IMR-90 (cell line): ENCODE measurements around the gene LRP5. TPM values are rescaled to one million over a fixed set of nuclear protein-coding genes. Genes with fewer than 3 reads are reported as not detected.

Experiments
- ATAC-seq: fragments of 200-7000 bp; cut with Tn5 transposase; 2 replicates; pipeline ENCODE4 v1.9.1; 2020; ENCODE audit warnings: low read depth, mild to moderate bottlenecking, moderate library complexity
- BruUV-seq: library from RNA; stranded (reverse); fragments of 400-500 nt; replicated peaks from 2 replicates; lab custom pipeline; 2021; lab: Mats Ljungman, UMichigan
- CTCF ChIA-PET: fragments of 300-600 bp; formaldehyde crosslinking; extraction: SDS; loops from one replicate; lab custom pipeline; 2021; ENCODE audit warnings: antibody characterized with exemption; lab: Yijun Ruan, JAX
- POLR2A ChIA-PET: fragments of 300-600 bp; sonication (Branson Sonifier 250); formaldehyde crosslinking; loops from one replicate; lab custom pipeline; 2022; ENCODE audit warnings: antibody characterized with exemption; ENCODE audit not compliant: unreplicated experiment; lab: Charles Lee
- DNase-seq: peaks from one replicate; pipeline ENCODE4 v3.0.0; 2013
- H2AFZ ChIP-seq: replicated peaks from 2 replicates; pipeline ENCODE3; 2013; ENCODE audit warnings: low read length, mild to moderate bottlenecking; ENCODE audit not compliant: poor library complexity
- H2AK5ac ChIP-seq: 2 replicates; pipeline ENCODE4 v1.6.1; 2013; ENCODE audit warnings: low read depth, low read length, inconsistent platforms
- H2AK9ac ChIP-seq: replicated peaks from 2 replicates; pipeline ENCODE3; 2013; ENCODE audit warnings: mild to moderate bottlenecking, low read depth, low read length, moderate library complexity; ENCODE audit not compliant: poor library complexity
- H2BK120ac ChIP-seq: 2 replicates; pipeline ENCODE4 v1.6.1; 2013; ENCODE audit warnings: low read depth, low read length, inconsistent platforms
- H2BK15ac ChIP-seq: 3 replicates; pipeline ENCODE4 v1.6.1; 2013; ENCODE audit warnings: low read depth, low read length, inconsistent platforms
- H2BK20ac ChIP-seq: 2 replicates; pipeline ENCODE4 v1.6.1; 2013; ENCODE audit warnings: low read depth, mild to moderate bottlenecking, inconsistent platforms, low read length, moderate library complexity
- H2BK5ac ChIP-seq: 2 replicates; pipeline ENCODE4 v1.6.1; 2013; ENCODE audit warnings: mild to moderate bottlenecking, low read depth, low read length, inconsistent platforms; ENCODE audit not compliant: poor library complexity, severe bottlenecking
- H3K14ac ChIP-seq: replicated peaks from 2 replicates; pipeline ENCODE4 v1.6.1; 2013; ENCODE audit warnings: low read depth, low read length, inconsistent platforms
- H3K18ac ChIP-seq: 2 replicates; pipeline ENCODE4 v1.6.1; 2013; ENCODE audit warnings: low read depth, low read length, control low read depth
- H3K23ac ChIP-seq: 2 replicates; pipeline ENCODE4 v1.6.1; 2013; ENCODE audit warnings: low read depth, low read length, inconsistent platforms
- H3K27ac ChIP-seq: 2 replicates; pipeline ENCODE4 v1.5.1; 2013; ENCODE audit warnings: mild to moderate bottlenecking, control low read depth, low read length; ENCODE audit not compliant: insufficient read depth
- H3K27me3 ChIP-seq: 2 replicates; pipeline ENCODE4 v1.6.1; 2013; ENCODE audit warnings: low read length; ENCODE audit not compliant: control insufficient read depth, insufficient read depth
- H3K36me3 ChIP-seq: 2 replicates; pipeline ENCODE4 v1.6.1; 2013; ENCODE audit warnings: low read length, mixed read lengths; ENCODE audit not compliant: control insufficient read depth, insufficient read depth
- H3K4ac ChIP-seq: 2 replicates; pipeline ENCODE4 v1.6.1; 2013; ENCODE audit warnings: low read depth, low read length, inconsistent platforms
- H3K4me1 ChIP-seq: 2 replicates; pipeline ENCODE4 v1.6.1; 2013; ENCODE audit warnings: low read length, mixed read lengths; ENCODE audit not compliant: control insufficient read depth, insufficient read depth
- H3K4me2 ChIP-seq: 2 replicates; pipeline ENCODE4 v1.6.1; 2013; ENCODE audit warnings: low read depth, mild to moderate bottlenecking, control low read depth, low read length, moderate library complexity
- H3K4me3 ChIP-seq: 2 replicates; pipeline ENCODE4 v1.5.1; 2013; ENCODE audit warnings: low read depth, mild to moderate bottlenecking, control low read depth, low read length, moderate library complexity; ENCODE audit not compliant: insufficient read depth
- H3K56ac ChIP-seq: 2 replicates; pipeline ENCODE4 v1.6.1; 2013; ENCODE audit warnings: low read length, inconsistent platforms; ENCODE audit not compliant: insufficient read depth; ENCODE audit errors: extremely low read depth
- H3K79me1 ChIP-seq, 2 experiments: 2 replicates each; pipeline ENCODE4 v1.6.1; 2013; ENCODE audit warnings: low read length in 2 of 2, inconsistent platforms in 1 of 2, low read depth in 1 of 2
- H3K9ac ChIP-seq: 2 replicates; pipeline ENCODE4 v1.6.1; 2013; ENCODE audit warnings: low read depth, low read length, control low read depth
- H3K9me1 ChIP-seq: 2 replicates; pipeline ENCODE4 v1.6.1; 2013; ENCODE audit warnings: low read length, inconsistent platforms; ENCODE audit not compliant: insufficient read depth
- H3K9me3 ChIP-seq: 2 replicates; pipeline ENCODE4 v1.6.1; 2013; ENCODE audit warnings: low read length; ENCODE audit not compliant: control insufficient read depth, insufficient read depth
- H4K20me1 ChIP-seq: 2 replicates; pipeline ENCODE4 v1.6.1; 2013; ENCODE audit warnings: low read length, inconsistent platforms; ENCODE audit not compliant: insufficient read depth
- H4K5ac ChIP-seq: 2 replicates; pipeline ENCODE4 v1.6.1; 2013; ENCODE audit warnings: mild to moderate bottlenecking, low read depth, low read length, control low read depth
- H4K8ac ChIP-seq, 2 experiments: 2 replicates each; pipeline ENCODE4 v1.6.1; 2013; ENCODE audit warnings: low read depth in 2 of 2, low read length in 2 of 2, control low read depth in 1 of 2, inconsistent platforms in 1 of 2
- H4K91ac ChIP-seq: 2 replicates; pipeline ENCODE4 v1.6.1; 2013; ENCODE audit warnings: low read depth, low read length, inconsistent platforms; ENCODE audit not compliant: insufficient read depth
- FOS ChIP-seq: fragments of 150-350 bp; IDR thresholded peaks from 2 replicates; pipeline ENCODE4 v1.6.1; 2016; ENCODE audit warnings: low read depth, low read length
- NFE2L2 ChIP-seq: fragments of 150-350 bp; IDR thresholded peaks from 2 replicates; pipeline ENCODE4 v1.6.1; 2016; ENCODE audit warnings: low read depth, mild to moderate bottlenecking, low read length
- SMC3 ChIP-seq: fragments of 150-350 bp; IDR thresholded peaks from 2 replicates; pipeline ENCODE4 v1.6.1; 2016; ENCODE audit warnings: low read depth, mild to moderate bottlenecking, antibody characterized with exemption, low read length, moderate library complexity
- WGBS, 2 experiments: methylation state at CpG; one replicate each; pipeline versions ENCODE4 v1.1.5 to v1.1.7; 2013; ENCODE audit warnings: missing lambda C conversion rate in 2 of 2; ENCODE audit not compliant: insufficient read length in 1 of 2; ENCODE audit errors: extremely low coverage in 2 of 2; 5-methylcytosine and 5-hydroxymethylcytosine counted together
- dilution Hi-C: fragments of 300-500 bp; cut with HindIII; formaldehyde crosslinking; loops from one replicate; pipeline ENCODE4 v1.14.3; 2018; ENCODE audit warnings: low sequenced_read_pairs; ENCODE audit not compliant: unreplicated experiment
- in situ Hi-C: fragments of 300-500 bp; cut with MboI; formaldehyde crosslinking; loops from 3 replicates; pipeline ENCODE4 v1.14.3; 2019; ENCODE audit warnings: low sequenced_read_pairs, inconsistent platforms, mixed read lengths
- intact Hi-C: fragments of 100-400 bp; cut with micrococcal nuclease; formaldehyde crosslinking; loops from 2 replicates; pipeline ENCODE4 v1.10.0; 2022
- polyA plus RNA-seq, 3 experiments: library from polyadenylated mRNA; depleted of rRNA; stranded (reverse); fragments of >200 nt; gene quantifications; 2 replicates each; pipeline ENCODE4 v1.2.3, GENCODE V29; 2012; ENCODE audit warnings: low replicate concordance in 1 of 3
- total RNA-seq: library from RNA; depleted of rRNA; stranded (reverse); fragments of >200 nt; gene quantifications from 2 replicates; pipeline ENCODE4 v1.2.3, GENCODE V29; 2012

Gene LRP5
- total and polyA plus RNA-seq, 2 of the 4 experiments (the other 2 are of a cell fraction), result 10.4 to 15.0 TPM

GRCh38 chr11:68436985-68437926, 124.9 kb downstream of the LRP5 start:
- Histone ChIP-seq H2BK5ac (peak overlapping the region; percentile 78), H3K9me1 (peaks cover 12% of the 10 kb centered on the region; the same call in 1 of the 2 replicates), H3K4me1 (peaks cover 16% of the 10 kb centered on the region), H3K18ac (no peak overlapping the region), H2BK15ac (no peak overlapping the region; the same call in 2 of the 3 replicates), H3K14ac (peak overlapping the region; percentile 89), H3K56ac (no peak overlapping the region), H3K4me2 (no peak overlapping the region), H2BK120ac (peak overlapping the region; percentile 3; the same call in 1 of the 2 replicates), H3K9ac (peak overlapping the region; percentile 25; the same call in 1 of the 2 replicates), H3K4ac (peak overlapping the region; percentile 75), H4K5ac (peak overlapping the region; percentile 61; the same call in 1 of the 2 replicates), H2AK5ac (peak overlapping the region; percentile 72; the same call in 1 of the 2 replicates), H4K8ac (peak overlapping the region; percentile 28 to 99), H3K4me3 (no peak overlapping the region), H3K23ac (no peak overlapping the region), H2AFZ (peak overlapping the region; percentile 82), H4K20me1 (0 out of 2 replicates have a peak, but pooled peaks cover 3% of the 10 kb centered on the region), H3K79me1 (no peaks in the 10 kb centered on the region), H3K27ac (peak overlapping the region; percentile 2; the same call in 1 of the 2 replicates), H3K36me3 (peaks cover 39% of the 10 kb centered on the region), H3K27me3 (no peaks in the 10 kb centered on the region), H4K91ac (peak overlapping the region; percentile 53), H2AK9ac (peak overlapping the region; percentile 66), H3K9me3 (no peaks in the 10 kb centered on the region), H2BK20ac (no peak overlapping the region)
- BruUV-seq, result no TSS peak
- ATAC-seq, result peak; percentile 87
- TF ChIP-seq FOS (peak; percentile 56), NFE2L2 (no peak), SMC3 (no peak)
- POLR2A ChIA-PET, result interaction anchor here (0.6 kb wide), 1 partner anchor 83 kb away, joined by 8 read pairs; no protein-coding TSS in a partner anchor
- dilution Hi-C loops (no loop called here), intact Hi-C loops (no loop called here), in situ Hi-C loops (no loop called here)
- CTCF ChIA-PET, result no interaction called here
- peak; percentile 72 for DNase-seq
- WGBS, 2 experiments, result 77% methylated on average over 10 of the region's 34 CpGs; no CpG with 5 or more reads in 1 of the 2 experiments
